MV-4-11 (cell line): ENCODE measurements around the gene C20orf96.
"Not testable (repeated sequence)": the region's sequence is repeated elsewhere in the genome, so short reads cannot be mapped to it uniquely, and the experiment has no call there.

Source experiments
- DNase-seq: peaks from one replicate; lab custom pipeline; 2025; lab: John Stamatoyannopoulos, UW

The C20orf96 gene

DNA sequence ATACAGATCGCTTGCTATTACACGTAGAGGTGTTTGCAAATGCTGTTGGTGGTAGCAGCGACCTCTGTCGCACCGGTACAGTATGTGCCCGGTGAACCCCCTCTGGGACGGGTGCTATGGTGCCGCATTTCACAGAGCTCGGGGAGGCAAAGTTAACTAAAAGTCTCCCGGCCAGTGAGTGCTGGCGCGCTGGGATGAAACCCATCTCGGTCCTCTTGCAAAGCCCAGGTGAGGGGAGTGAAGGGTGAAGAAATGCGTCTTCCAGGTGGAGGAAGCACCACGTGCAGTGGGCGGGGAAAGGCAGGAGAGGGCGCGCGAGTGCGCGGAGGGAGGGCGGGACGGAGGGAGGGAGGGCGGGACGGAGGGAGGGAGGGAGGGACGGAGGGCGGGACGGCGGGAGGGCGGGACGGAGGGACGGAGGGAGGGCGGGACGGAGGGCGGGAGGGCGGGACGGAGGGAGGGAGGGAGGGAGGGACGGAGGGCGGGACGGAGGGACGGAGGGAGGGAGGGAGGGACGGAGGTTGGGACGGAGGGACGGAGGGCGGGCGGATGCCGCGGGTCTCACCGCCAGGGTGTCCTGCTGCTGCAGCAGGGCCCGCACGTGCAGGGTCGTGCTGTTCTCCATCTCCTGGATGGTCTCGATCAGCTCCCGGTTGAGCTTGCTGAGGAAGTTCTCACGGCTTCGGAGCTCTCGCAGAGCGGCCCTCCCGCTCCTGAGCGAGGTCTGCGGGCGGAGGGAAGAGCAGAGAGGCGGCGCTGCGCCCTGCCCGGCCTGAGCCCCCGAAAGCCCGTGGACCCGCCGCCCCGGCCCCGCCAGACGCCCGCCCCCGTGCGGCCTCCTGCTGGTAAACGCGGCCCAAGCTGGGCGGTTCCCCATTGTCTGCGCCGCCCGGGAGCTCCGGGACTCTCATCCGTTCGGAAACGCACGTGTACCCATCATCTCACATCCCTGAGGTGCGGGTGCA is 11.7 kb downstream of the C20orf96 start:
- DNase-seq: no peak

DNA sequence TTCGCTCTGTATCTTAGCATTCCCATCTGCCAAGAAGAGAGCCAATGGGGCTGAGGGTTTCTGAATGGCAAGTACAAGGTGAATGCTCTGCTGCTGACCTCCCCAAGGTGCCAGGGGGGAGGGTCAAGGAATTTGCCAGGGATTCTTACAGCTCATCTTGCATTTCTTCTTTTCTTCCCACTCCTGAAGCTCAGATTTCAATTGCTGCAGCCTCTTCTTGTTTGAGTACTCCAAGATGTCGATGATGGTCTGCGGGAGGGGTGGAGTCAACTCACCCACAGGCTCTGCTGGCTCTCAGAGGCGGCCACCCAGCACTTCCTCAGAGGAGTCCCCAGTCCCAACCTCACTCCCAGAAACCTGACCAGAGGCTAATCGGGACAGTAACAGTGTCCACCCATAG is 12.4 kb downstream of the C20orf96 start:
- no peak for DNase-seq

DNA sequence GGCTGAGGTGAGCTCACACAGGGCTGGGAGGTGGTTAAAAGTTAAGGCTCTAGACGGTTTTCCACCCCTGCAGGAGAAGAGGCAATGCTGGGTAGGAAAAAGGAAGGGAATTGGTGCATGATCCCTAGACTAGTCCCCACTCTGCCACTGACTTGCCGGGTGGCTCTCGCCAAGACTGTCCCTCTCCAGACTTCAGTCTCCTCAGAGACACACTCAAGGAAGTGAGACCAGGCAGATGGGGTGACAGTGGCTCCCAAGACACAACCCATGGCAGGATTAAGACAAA is 13.1 kb downstream of the C20orf96 start:
- DNase-seq: no peak

- DNase-seq: no peak
Observed at GRCh38 chr20:276620-277495, 13.7 kb downstream of the C20orf96 start.

GRCh38 chr20:275791-276190 is 14.8 kb downstream of the C20orf96 start:
- no peak for DNase-seq

DNA sequence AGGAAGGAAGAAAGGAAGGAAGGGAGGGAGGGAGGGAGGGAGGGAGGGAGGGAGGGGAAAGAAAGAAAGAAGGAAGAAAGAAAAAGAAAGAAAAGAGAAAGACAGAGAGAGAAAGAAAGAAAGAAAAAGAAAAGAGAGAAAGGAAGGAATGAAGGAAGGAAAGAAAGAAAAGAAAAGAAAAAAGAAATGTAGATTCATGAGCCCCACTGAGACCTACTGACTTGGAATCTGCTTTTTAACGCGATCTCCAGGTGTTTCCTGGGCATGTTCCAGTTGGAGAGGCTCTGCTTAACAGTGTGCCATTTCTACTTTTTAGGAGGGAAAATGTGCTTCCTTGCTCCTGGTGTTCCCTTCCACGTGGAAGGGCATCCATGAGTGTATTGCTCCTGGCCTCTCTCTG is 16.7 kb downstream of the C20orf96 start:
- no peak for DNase-seq

DNA sequence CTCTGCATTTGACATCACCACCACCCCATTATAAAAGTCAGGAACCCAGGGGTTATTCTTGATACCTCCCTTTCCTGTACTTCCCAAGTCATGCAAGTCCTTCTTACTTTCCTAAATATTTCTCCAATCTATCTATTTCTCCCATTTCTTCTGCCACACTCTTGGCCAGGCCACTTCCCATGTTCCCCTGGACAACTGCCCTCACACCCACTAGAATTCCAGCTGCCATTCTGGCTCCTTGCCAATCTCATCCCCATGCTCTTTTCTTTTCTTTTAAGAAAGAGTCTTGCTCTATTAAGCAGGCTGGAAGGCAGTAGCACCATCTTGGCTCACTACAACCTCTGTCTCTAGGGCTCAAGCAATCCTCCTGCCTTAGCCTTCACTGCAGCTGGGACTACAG is 17.8 kb downstream of the C20orf96 start:
- no peak for DNase-seq

GRCh38 chr20:271528-271927 is 19.0 kb downstream of the C20orf96 start:
- no peak for DNase-seq

- DNase-seq: no peak
Observed at GRCh38 chr20:271069-271468, 19.5 kb downstream of the C20orf96 start.

GRCh38 chr20:270517-270916 is 20.0 kb downstream of the C20orf96 start:
- DNase-seq: no peak

- DNase-seq: peak; percentile 73
Observed at GRCh38 chr20:266596-267562, 23.7 kb downstream of the C20orf96 start.

DNA sequence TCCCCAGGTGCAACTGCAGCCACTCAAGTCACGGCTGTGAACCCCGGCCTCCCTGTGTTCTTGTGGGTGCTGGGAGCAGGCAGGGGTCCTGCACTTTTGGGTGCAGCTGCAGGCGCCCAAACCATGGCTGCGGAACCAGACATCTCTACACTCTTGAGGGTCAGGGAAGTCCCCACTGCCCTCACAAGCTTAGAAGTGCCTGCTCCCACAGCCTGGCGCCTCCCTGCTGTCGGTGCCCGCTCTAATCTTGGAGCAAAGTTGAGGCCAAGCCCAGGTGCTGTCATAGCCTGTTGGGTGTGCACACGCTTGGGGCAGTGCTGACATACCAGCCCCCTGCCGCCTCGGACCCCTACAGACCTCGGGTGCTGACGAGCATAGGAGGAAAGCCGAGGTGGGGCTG is 26.8 kb downstream of the C20orf96 start:
- no peak for DNase-seq

DNA sequence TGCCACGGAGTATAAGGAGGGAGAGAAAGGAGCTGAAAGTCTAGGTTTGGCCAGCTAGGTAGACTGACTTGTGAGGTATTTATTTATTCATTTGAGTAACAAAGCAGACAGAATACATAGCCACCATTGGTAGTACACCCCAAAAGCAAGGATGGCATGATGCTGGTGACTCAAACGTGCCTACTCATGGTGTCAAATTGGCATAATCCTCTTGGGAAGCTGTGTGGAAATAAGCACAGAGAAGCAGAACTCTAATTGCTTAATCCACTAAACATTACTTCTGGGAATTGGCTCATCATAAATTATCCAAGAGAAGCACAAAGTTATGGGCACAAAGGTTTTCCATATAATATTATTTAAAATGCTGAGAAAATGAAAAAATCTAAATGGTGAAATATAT is 30.6 kb downstream of the C20orf96 start:
- no peak for DNase-seq

DNA sequence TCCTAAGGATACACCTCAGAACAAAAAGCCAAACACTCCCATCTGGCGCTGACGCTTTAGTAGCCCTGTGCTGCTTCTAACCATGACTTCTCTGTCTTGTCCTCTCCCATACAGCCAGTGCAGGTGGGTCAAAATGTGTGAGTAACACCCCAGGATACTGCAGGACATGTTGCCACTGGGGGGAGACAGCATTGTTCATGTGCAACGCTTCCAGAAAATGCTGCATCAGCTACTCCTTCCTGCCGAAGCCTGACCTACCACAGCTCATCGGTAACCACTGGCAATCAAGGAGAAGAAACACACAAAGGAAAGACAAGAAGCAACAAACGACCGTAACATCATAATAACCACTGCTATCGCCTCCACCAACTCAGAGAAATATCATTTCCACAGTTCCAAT is 31.6 kb downstream of the C20orf96 start:
- no peak for DNase-seq

GRCh38 chr20:258269-258858 is 32.2 kb downstream of the C20orf96 start:
- no peak for DNase-seq

GRCh38 chr20:257419-257818 is 33.1 kb downstream of the C20orf96 start, which contains the start of gene DEFB132:
DEFB132 (plus strand) TSS chr20:257724; CDS start chr20:257779, 55 bp downstream.
- DNase-seq: no peak

DNA sequence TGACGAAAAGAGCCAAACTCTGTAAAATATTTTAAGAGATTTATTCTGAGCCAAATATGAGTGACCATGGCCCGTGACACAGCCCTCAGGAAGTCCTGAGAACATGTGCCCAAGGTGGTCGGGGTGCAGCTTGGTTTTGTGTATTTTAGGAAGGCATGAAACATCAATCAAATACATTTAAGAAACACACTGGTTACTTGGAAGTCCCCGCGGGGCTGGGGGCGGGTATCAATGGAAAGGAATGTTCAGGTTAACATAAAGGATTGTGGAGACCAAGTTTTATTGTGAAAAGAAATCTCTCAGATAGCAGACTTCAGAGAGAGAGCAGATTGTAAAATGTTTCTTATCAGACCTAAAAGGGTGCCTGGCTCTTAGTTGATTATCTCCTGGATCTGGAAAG is 37.1 kb downstream of the C20orf96 start:
- DNase-seq: not testable (repeated sequence)

DNA sequence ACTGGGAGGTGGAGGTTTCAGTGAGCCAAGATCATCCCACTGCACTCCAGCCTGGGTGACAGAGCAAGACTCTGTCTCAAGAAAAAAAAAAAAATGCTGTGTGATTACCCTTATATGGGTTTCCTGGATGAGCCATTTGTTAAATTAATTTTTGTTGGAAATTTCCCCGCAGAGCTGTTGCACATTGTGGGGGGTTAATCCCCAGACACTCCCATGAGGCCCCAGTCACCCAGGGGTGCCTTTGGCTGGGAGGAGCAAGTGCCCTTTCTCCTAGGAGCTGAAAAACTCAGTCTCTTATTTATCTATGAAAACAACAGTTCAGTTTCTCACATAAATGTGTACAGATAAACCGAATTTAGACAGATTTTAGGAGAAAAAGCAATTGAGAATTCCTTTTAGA is 37.7 kb downstream of the C20orf96 start:
- no peak for DNase-seq

GRCh38 chr20:251354-251753 is 39.2 kb downstream of the C20orf96 start:
- no peak for DNase-seq

DNA sequence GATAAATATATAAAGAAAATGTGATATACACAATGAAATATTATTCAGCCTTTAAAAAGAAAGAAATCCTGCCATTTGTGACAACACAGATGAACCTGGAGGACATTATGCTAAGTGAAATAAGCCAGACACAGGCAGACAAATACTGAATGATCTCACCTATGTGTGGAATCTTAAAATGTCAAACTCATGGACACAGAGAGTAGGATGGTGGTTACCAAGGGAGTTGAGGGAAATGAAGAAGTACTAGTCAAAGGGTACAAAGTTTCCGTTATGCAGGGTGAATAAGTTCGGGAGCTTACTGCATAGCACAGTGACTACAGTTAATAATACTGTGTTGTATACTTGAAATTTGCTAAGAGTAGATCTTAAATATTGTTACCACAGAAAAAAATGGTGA is 47.6 kb downstream of the C20orf96 start:
- no peak for DNase-seq

DNA sequence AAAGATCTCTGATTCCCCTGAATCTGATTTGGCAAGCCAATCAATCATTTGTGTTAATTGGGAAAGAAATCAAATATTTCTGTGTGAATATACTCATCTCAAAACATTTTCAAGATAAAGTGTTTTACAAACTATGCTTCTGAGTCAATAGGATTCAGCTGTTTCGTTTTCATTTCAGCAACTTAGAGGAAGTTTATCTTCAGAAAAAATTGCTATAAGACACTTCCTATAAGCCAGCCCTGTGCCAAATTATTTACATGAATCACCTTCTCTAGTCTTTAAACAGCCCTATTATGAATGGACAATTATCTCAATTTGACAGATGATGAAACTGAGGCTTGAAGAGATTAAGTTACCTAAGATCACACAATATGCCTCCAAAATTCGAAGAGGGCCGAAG is 52.6 kb downstream of the C20orf96 start:
- DNase-seq: peak; percentile 59
